Measurements from ENCODE around the gene EFTUD2. TPM values are rescaled to one million over a fixed set of nuclear protein-coding genes. Genes with fewer than 3 reads are reported as not detected.

Gene EFTUD2
- total RNA-seq, 2 experiments from 2014 or later = 73.5 to 148 TPM

DNA sequence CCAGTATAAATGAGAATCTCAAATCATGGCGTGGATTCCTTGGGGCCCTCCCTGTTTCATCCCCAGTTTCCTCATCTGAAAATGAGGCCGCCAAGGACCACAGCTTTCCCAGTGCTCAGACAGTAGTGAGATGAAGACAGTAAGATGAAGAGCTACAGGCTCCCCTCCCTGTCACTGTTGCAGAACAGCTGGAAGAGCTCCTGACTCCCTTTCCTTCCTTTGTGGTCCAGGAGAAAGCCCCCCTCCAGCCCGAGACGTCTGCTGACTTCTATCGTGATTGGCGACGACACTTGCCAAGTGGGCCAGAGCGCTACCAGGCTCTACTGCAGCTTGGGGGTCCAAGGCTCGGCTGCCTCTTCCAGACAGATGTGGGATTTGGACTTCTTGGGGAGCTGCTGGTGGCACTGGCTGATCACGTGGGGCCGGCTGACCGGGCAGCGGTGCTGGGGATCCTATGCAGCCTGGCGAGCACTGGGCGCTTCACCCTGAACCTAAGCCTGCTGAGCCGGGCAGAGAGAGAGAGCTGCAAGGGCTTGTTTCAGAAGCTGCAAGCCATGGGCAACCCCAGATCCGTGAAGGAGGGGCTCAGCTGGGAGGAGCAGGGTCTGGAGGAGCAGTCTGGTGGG, 3.0 kb upstream of the EFTUD2 start:
- ChIA-PET CTCF (ENCODE audit: unreplicated experiment) (interaction anchor here (0.7 kb wide), 1 partner anchor 216 kb away, joined by 4 read pairs; no protein-coding TSS in a partner anchor), POLR2A (interaction anchor here (0.6 kb wide), 2 partner anchors 9 to 161 kb away, joined by 3 read pairs; no protein-coding TSS in a partner anchor)
- no peaks in the 10 kb centered on the region for H3K9me2 ChIP-seq (ENCODE audit: insufficient read depth, low read length)
- H3K4me2 ChIP-seq (ENCODE audit: low read length) = no peak overlapping the region
- H3K27ac ChIP-seq (ENCODE audit: low read depth, low read length, poor library complexity, severe bottlenecking) = no peak overlapping the region
- no TSS peak for BruUV-seq (replicated peaks)
- no peak for DNase-seq (ENCODE audit: low spot score)
- intact Hi-C loops (cut with micrococcal nuclease; ENCODE audit: unreplicated experiment) = no loop called here
- no peak overlapping the region for H2AFZ ChIP-seq (ENCODE audit: low read length)
- H3K4me1 ChIP-seq (ENCODE audit: insufficient read depth, low read length, poor library complexity, severe bottlenecking) = peaks cover 18% of the 10 kb centered on the region
- TF ChIP-seq, protein P1, sequence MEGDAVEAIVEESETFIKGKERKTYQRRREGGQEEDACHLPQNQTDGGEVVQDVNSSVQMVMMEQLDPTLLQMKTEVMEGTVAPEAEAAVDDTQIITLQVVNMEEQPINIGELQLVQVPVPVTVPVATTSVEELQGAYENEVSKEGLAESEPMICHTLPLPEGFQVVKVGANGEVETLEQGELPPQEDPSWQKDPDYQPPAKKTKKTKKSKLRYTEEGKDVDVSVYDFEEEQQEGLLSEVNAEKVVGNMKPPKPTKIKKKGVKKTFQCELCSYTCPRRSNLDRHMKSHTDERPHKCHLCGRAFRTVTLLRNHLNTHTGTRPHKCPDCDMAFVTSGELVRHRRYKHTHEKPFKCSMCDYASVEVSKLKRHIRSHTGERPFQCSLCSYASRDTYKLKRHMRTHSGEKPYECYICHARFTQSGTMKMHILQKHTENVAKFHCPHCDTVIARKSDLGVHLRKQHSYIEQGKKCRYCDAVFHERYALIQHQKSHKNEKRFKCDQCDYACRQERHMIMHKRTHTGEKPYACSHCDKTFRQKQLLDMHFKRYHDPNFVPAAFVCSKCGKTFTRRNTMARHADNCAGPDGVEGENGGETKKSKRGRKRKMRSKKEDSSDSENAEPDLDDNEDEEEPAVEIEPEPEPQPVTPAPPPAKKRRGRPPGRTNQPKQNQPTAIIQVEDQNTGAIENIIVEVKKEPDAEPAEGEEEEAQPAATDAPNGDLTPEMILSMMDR (conservative IDR thresholded peaks at IDR 0.05; ENCODE audit: low read length) = no peak
- no peak for TF ChIP-seq EZH2phosphoT487 (IDR thresholded peaks at IDR 0.05; ENCODE audit: borderline replicate concordance, low read depth, low read length)
- 0 out of 2 replicates have a peak, but pooled peaks cover 7% of the 10 kb centered on the region for H4K20me1 ChIP-seq (ENCODE audit: insufficient read depth, low read length)
- no peaks in the 10 kb centered on the region for H3K9me3 ChIP-seq (ENCODE audit: low read length)
- H3K4me3 ChIP-seq (ENCODE audit: low read depth, low read length, poor library complexity, severe bottlenecking) = no peak overlapping the region
- H3K36me3 ChIP-seq (ENCODE audit: insufficient read depth, low read length) = no peaks in the 10 kb centered on the region
- peaks cover 19% of the 10 kb centered on the region for H3K79me2 ChIP-seq (ENCODE audit: insufficient read depth, low read depth, low read length)

DNA sequence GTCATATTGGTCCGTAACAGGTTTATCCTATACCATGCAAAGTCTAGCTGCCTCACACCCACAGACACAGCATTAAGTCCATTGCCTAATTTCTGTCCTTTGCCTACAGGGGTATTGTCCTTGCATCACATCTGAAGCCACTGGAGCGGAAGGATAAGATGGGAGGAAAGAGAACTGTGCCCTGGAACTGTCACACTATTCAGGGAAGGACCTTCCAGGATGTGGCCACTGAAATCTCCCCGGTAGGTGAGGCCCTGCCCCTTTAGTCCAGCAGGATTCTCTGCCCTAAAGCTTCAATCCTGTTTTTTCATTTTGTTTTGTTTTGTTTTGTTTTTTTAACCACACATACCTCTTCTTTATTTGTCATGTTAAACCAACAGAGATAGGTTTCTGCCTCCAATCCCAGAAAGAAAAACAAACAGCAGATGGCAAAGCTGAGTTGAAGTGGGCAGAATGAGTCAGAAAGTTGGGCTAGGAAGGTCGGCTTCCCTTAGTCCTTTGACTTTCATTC, 2.2 kb upstream of the EFTUD2 start:
- peaks cover 27% of the 10 kb centered on the region for H3K79me2 ChIP-seq (ENCODE audit: insufficient read depth, low read depth, low read length)
- intact Hi-C loops (cut with micrococcal nuclease; ENCODE audit: unreplicated experiment) = no loop called here
- CTCF ChIA-PET (ENCODE audit: unreplicated experiment) = interaction anchor here (0.7 kb wide), 1 partner anchor 217 kb away, joined by 4 read pairs; no protein-coding TSS in a partner anchor
- no TSS peak for BruUV-seq (replicated peaks)
- H3K27ac ChIP-seq (ENCODE audit: low read depth, low read length, poor library complexity, severe bottlenecking) = no peak overlapping the region
- no peak for DNase-seq (ENCODE audit: low spot score)
- 0 out of 2 replicates have a peak, but pooled peaks cover 7% of the 10 kb centered on the region for H4K20me1 ChIP-seq (ENCODE audit: insufficient read depth, low read length)
- no peaks in the 10 kb centered on the region for H3K9me3 ChIP-seq (ENCODE audit: low read length)
- POLR2A ChIA-PET = interaction anchor here (0.6 kb wide), 1 partner anchor 8 kb away, joined by 3 read pairs; no protein-coding TSS in a partner anchor
- TF ChIP-seq EZH2phosphoT487 (IDR thresholded peaks at IDR 0.05; ENCODE audit: borderline replicate concordance, low read depth, low read length) = no peak
- TF ChIP-seq, protein P1 (conservative IDR thresholded peaks at IDR 0.05; ENCODE audit: low read length) = 0 out of 2 replicates have a peak, but pooled peaks have one; percentile 12
- H3K9me2 ChIP-seq (ENCODE audit: insufficient read depth, low read length) = no peaks in the 10 kb centered on the region
- no peak overlapping the region for H3K4me3 ChIP-seq (ENCODE audit: low read depth, low read length, poor library complexity, severe bottlenecking)
- no peak overlapping the region for H3K4me2 ChIP-seq (ENCODE audit: low read length)
- H2AFZ ChIP-seq (ENCODE audit: low read length) = no peak overlapping the region
- peaks cover 18% of the 10 kb centered on the region for H3K4me1 ChIP-seq (ENCODE audit: insufficient read depth, low read length, poor library complexity, severe bottlenecking)
- no peaks in the 10 kb centered on the region for H3K36me3 ChIP-seq (ENCODE audit: insufficient read depth, low read length)

DNA sequence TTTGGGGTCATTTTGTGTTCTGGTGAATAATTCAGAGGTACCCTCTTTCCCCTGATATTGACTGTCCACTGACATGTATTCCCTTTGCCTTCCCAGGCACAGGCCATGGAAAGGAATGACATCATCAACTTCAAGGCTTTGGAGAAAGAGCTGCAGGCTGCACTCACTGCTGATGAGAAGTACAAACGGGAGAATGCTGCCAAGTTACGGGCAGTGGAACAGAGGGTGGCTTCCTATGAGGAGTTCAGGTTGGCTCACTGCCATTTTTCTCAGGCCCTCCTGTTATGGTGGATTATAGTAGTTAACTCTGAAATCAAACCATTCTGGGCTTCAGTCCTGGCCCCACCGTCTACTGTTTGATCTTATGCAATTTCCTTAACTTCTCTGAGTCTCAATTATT, 1.6 kb upstream of the EFTUD2 start:
- peaks cover 18% of the 10 kb centered on the region for H3K4me1 ChIP-seq (ENCODE audit: insufficient read depth, low read length, poor library complexity, severe bottlenecking)
- no peaks in the 10 kb centered on the region for H3K9me2 ChIP-seq (ENCODE audit: insufficient read depth, low read length)
- H3K36me3 ChIP-seq (ENCODE audit: insufficient read depth, low read length) = peaks cover 4% of the 10 kb centered on the region
- H4K20me1 ChIP-seq (ENCODE audit: insufficient read depth, low read length) = 0 out of 2 replicates have a peak, but pooled peaks cover 7% of the 10 kb centered on the region
- POLR2A ChIA-PET = no interaction called here
- no TSS peak for BruUV-seq (replicated peaks)
- peaks cover 33% of the 10 kb centered on the region for H3K79me2 ChIP-seq (ENCODE audit: insufficient read depth, low read depth, low read length)
- H3K27ac ChIP-seq (ENCODE audit: low read depth, low read length, poor library complexity, severe bottlenecking) = no peak overlapping the region
- no peaks in the 10 kb centered on the region for H3K9me3 ChIP-seq (ENCODE audit: low read length)
- H3K4me3 ChIP-seq (ENCODE audit: low read depth, low read length, poor library complexity, severe bottlenecking) = no peak overlapping the region
- DNase-seq (ENCODE audit: low spot score) = no peak
- H2AFZ ChIP-seq (ENCODE audit: low read length) = no peak overlapping the region
- intact Hi-C loops (cut with micrococcal nuclease; ENCODE audit: unreplicated experiment) = no loop called here
- TF ChIP-seq, protein P1 (conservative IDR thresholded peaks at IDR 0.05; ENCODE audit: low read length) = no peak
- TF ChIP-seq EZH2phosphoT487 (IDR thresholded peaks at IDR 0.05; ENCODE audit: borderline replicate concordance, low read depth, low read length) = no peak
- H3K4me2 ChIP-seq (ENCODE audit: low read length) = no peak overlapping the region
- CTCF ChIA-PET (ENCODE audit: unreplicated experiment) = interaction anchor here (1.1 kb wide), 1 partner anchor 20 kb away, joined by 3 read pairs; no protein-coding TSS in a partner anchor

Measured in OCI-LY7 (cell line).